ENCODE results near the gene LRRC74A. TPM values are rescaled to one million over a fixed set of nuclear protein-coding genes. Genes with fewer than 3 reads are reported as not detected.

Gene LRRC74A
- total RNA-seq, 2 experiments from 2014 or later = not detected

DNA sequence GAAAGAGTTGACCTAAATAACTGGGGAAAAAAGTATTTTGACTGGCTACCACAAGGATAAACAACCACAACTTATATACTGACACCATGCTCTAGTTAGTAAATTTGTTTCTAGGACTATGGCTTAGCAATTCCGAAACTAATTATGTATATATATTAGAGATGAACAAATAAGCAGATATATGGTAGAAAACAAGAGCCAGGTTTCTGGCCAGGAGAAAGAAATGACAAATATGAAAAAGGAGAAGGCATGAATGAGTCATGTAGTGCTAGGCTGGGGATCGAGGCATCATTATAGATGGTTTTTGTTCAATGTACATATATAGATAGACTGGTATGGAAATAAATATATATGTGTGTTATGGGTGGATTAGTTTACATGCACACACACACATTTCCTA lies 5.5 kb upstream of the LRRC74A start:
- Mint-ChIP-seq H3K27me3 (peaks cover 3% of the 10 kb centered on the region), H3K4me1 (ENCODE audit: low read depth) (no peaks in the 10 kb centered on the region), H3K27ac (no peak overlapping the region), H3K9me3 (no peaks in the 10 kb centered on the region), H3K4me3 (no peak overlapping the region), H3K36me3 (ENCODE audit: low read depth) (no peaks in the 10 kb centered on the region)
- ATAC-seq (no peak), DNase-seq (no peak)
- ChIA-PET CTCF (no interaction called here), POLR2A (no interaction called here)
- TF ChIP-seq, protein P1, sequence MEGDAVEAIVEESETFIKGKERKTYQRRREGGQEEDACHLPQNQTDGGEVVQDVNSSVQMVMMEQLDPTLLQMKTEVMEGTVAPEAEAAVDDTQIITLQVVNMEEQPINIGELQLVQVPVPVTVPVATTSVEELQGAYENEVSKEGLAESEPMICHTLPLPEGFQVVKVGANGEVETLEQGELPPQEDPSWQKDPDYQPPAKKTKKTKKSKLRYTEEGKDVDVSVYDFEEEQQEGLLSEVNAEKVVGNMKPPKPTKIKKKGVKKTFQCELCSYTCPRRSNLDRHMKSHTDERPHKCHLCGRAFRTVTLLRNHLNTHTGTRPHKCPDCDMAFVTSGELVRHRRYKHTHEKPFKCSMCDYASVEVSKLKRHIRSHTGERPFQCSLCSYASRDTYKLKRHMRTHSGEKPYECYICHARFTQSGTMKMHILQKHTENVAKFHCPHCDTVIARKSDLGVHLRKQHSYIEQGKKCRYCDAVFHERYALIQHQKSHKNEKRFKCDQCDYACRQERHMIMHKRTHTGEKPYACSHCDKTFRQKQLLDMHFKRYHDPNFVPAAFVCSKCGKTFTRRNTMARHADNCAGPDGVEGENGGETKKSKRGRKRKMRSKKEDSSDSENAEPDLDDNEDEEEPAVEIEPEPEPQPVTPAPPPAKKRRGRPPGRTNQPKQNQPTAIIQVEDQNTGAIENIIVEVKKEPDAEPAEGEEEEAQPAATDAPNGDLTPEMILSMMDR (IDR thresholded peaks at IDR 0.05) = no peak
- intact Hi-C loops (cut with micrococcal nuclease) = no loop called here

DNA sequence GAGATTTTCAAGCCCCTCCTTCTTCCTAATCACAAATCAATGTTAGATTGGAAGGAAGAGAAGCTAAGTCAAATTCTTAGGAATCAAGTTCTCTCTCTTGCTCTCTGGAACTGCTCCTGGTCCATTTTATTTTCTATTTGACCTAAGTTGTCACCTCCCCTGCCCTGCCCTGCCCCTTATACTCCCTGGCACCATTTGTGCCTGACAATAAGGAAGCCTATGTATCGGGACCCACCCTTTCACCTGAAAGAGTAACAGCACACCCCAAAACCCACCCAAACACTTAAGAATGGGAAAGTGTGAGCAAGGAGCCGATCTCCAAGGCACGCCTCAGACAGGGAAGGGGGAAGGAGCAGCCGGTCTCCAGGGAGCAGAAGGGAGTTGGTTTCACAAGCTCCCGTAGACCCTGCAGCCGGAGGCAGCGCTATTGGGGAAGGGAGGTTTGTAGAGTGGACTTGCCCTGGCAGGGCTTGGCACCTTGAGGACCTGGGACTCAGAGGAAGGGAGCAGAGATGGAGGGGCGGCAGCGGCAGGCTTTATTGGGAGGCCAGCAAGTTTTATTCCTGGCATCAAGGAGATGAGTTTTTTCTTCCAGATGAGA lies 1.6 kb downstream of the LRRC74A start:
- no peaks in the 10 kb centered on the region for H3K27me3 Mint-ChIP-seq
- H3K9me3 Mint-ChIP-seq = no peaks in the 10 kb centered on the region
- no peaks in the 10 kb centered on the region for H3K4me1 Mint-ChIP-seq (ENCODE audit: low read depth)
- ATAC-seq (no peak), DNase-seq (no peak)
- no peak overlapping the region for H3K4me3 Mint-ChIP-seq
- POLR2A ChIA-PET = no interaction called here
- H3K36me3 Mint-ChIP-seq (ENCODE audit: low read depth) = no peaks in the 10 kb centered on the region
- H3K27ac Mint-ChIP-seq = no peak overlapping the region
- CTCF ChIA-PET = no interaction called here
- intact Hi-C loops (cut with micrococcal nuclease) = no loop called here
- TF ChIP-seq, protein P1 (IDR thresholded peaks at IDR 0.05) = no peak

DNA sequence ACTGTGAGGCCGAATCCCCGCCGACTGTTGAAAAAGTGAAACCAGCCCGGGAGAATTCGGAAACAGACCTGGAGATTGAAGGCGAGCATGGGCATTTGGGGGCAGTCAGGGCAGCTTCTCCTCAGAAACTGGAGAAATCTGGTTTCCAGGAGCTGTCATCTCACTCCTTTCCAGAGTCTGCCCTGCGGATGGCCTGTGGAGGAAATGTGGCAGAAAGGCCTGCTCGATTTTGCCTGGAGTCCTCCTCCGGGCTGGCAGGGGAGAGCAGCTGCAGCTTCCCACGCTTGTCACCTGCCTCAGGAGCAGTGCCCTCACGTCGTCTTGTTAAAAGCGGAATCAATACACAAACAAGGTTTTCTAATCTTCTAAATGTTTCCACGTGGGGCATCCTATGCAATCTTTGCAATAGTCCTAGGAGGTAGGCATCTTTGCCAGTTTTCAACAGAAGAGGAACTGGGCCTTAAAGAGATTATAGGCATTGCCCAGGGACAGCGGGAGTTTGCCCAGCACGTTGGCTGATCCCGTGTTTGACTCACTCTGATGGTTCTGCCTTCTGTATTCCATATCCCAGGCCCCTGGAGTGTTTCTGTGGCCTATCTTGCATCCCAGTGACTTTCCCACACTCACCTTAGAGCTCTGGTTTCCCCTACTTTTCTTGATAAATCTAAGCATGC lies 2.3 kb downstream of the LRRC74A start:
- H3K9me3 Mint-ChIP-seq = no peaks in the 10 kb centered on the region
- no peak overlapping the region for H3K27ac Mint-ChIP-seq
- no peaks in the 10 kb centered on the region for H3K36me3 Mint-ChIP-seq (ENCODE audit: low read depth)
- ChIA-PET CTCF (no interaction called here), POLR2A (no interaction called here)
- DNase-seq (no peak), ATAC-seq (no peak)
- H3K27me3 Mint-ChIP-seq = no peaks in the 10 kb centered on the region
- intact Hi-C loops (cut with micrococcal nuclease) = no loop called here
- H3K4me3 Mint-ChIP-seq = no peak overlapping the region
- TF ChIP-seq, protein P1 (IDR thresholded peaks at IDR 0.05) = no peak
- H3K4me1 Mint-ChIP-seq (ENCODE audit: low read depth) = no peaks in the 10 kb centered on the region

DNA sequence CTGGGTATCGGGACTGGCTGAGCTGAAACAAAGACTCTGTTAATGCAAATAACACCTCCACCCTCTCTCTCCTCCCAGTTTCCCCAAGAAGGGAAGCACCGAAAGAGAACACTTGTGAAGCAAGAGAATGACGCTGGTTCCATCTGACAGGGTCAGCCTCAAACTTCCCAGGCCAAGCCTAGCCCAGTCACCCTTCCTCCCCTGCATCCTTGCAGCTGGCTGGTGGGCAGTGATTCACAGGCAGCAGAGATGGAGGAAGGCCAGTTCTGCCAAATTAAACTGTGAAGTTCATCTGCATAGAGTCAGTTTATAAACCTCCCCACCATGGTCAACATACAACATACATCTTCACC lies 2.8 kb downstream of the LRRC74A start:
- ChIA-PET POLR2A (no interaction called here), CTCF (interaction anchor here (1.0 kb wide), 1 partner anchor 44 kb away, joined by 3 read pairs; no protein-coding TSS in a partner anchor)
- Mint-ChIP-seq H3K9me3 (no peaks in the 10 kb centered on the region), H3K36me3 (ENCODE audit: low read depth) (no peaks in the 10 kb centered on the region), H3K27ac (no peak overlapping the region), H3K4me3 (no peak overlapping the region), H3K27me3 (no peaks in the 10 kb centered on the region), H3K4me1 (ENCODE audit: low read depth) (no peaks in the 10 kb centered on the region)
- ATAC-seq (no peak), DNase-seq (no peak)
- TF ChIP-seq, protein P1 (IDR thresholded peaks at IDR 0.05) = no peak
- intact Hi-C loops (cut with micrococcal nuclease) = no loop called here

DNA sequence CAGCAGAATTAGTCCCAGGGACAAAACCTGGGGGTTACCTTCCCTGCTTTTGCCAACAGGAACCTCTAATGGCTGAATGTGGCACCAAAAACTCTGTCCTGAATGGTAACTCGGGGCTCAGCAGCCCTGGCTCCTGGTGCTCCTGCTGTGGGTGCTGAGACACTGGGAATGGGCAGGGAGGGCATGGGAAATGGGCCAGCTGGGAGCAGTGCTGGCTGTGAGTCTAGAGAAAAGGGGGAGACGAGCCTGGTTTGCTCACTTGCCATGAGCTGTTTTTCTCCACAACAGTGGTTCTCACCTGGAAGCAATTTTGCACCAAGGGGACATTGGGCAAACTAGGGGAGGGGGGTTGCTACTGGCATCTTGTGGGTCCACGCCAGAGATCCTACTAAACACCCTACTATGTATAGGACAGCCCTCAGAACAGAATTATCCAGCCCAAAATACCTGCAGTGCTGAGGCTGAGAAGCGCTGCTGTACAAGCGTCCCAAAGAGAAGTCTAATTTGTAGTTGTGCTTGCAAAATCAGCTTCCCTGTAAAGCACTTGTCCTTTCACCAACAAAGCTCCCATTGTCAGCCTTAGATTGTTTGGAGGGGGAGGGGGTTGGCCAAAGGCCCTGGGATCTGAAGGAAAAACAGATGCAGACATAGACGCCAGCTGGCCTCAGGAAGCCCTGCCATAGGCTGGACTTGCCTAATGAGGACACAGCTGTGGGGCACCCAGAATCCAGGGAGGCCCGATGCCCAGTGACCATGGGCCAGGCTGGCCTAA lies 3.6 kb downstream of the LRRC74A start:
- intact Hi-C loops (cut with micrococcal nuclease) = no loop called here
- DNase-seq (no peak), ATAC-seq (no peak)
- Mint-ChIP-seq H3K4me1 (ENCODE audit: low read depth) (no peaks in the 10 kb centered on the region), H3K4me3 (no peak overlapping the region), H3K36me3 (ENCODE audit: low read depth) (no peaks in the 10 kb centered on the region), H3K9me3 (no peaks in the 10 kb centered on the region), H3K27ac (no peak overlapping the region), H3K27me3 (no peaks in the 10 kb centered on the region)
- TF ChIP-seq, protein P1 (IDR thresholded peaks at IDR 0.05) = no peak
- ChIA-PET POLR2A (no interaction called here), CTCF (interaction anchor here (1.0 to 1.4 kb wide), 3 partner anchors 24 to 239 kb away, joined by 3 to 5 read pairs (median 3); no protein-coding TSS in a partner anchor)
